ENCODE data around the gene NTSR2.

Gene NTSR2

GRCh38 chr2:11624893-11625292 lies 45.1 kb downstream of the NTSR2 start:
- peak; percentile 10 for DNase-seq

DNA sequence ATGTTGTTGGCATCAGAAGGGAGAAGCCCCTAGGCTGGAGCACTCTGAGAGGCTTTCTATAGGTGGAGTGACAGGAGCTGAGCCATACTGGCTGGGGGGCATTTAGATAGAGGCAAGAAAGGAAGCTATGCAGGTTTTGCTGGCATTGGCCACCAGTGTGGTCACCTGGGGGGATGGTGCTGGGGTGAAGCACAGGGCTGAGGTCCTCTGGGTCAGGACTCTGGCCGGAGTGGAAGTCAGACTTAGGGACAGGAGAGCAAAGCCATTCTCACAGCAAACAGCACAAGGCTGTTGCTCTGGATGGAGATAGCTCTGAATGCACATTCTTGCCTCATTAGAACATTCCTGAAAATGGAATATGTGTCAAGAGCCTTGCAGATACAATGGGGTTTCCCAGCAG lies 47.4 kb downstream of the NTSR2 start:
- no peak for DNase-seq

DNA sequence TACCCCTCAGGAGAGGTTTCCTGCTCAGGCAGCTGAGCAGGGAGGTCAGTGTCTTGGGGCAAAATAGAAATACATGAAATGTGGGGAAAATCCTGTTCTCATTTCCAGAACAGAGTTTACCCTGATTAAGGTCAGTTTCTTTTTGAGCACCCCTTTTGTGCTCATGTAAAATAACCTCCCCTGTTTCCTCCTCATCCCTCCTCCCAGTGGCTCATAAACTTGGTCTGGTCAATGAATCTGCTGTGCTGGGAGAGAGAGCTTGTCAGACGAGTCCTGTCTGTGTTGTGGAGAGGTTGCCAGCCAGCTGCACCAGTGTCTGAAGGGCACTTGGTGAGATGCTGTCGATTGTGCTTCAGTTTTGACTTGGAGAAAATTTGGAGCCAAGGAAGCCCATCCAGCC lies 48.6 kb downstream of the NTSR2 start:
- no peak for DNase-seq

- DNase-seq, result no peak
Measured at GRCh38 chr2:11618708-11619062, 51.3 kb downstream of the NTSR2 start.

GRCh38 chr2:11617984-11618707 lies 51.8 kb downstream of the NTSR2 start:
- DNase-seq, result no peak

DNA sequence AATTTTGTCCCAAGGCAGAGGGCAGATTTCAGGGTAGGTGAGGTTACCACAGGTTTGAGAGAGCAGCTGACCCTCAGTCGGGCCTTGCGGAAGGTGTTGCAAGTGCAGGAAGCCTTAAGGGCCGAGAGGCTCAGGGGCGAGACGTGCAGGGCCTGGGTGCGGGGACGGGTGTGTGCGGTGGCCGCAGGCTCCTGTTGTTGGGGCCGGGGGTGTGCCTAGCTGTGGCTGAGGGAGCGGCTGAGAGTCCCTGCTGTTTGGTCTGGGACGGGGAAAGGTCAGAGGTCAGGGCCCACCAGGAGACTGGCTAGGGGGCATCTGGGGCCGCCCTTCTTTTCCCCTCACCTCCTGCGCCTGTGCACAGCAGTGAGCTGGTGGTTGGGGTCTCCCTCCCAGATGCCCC lies 52.5 kb downstream of the NTSR2 start:
- DNase-seq, result no peak

- no peak for DNase-seq
Measured at GRCh38 chr2:11616851-11617415, 53.1 kb downstream of the NTSR2 start.

GRCh38 chr2:11616097-11616687 lies 53.8 kb downstream of the NTSR2 start:
- DNase-seq, result no peak

GRCh38 chr2:11615209-11615608 lies 54.8 kb downstream of the NTSR2 start:
- no peak for DNase-seq

- no peak for DNase-seq
Measured at GRCh38 chr2:11613297-11613696, 56.7 kb downstream of the NTSR2 start.

GRCh38 chr2:11612553-11613215 lies 57.3 kb downstream of the NTSR2 start:
- DNase-seq, result no peak

GRCh38 chr2:11611251-11611650 lies 58.7 kb downstream of the NTSR2 start:
- no peak for DNase-seq

DNA sequence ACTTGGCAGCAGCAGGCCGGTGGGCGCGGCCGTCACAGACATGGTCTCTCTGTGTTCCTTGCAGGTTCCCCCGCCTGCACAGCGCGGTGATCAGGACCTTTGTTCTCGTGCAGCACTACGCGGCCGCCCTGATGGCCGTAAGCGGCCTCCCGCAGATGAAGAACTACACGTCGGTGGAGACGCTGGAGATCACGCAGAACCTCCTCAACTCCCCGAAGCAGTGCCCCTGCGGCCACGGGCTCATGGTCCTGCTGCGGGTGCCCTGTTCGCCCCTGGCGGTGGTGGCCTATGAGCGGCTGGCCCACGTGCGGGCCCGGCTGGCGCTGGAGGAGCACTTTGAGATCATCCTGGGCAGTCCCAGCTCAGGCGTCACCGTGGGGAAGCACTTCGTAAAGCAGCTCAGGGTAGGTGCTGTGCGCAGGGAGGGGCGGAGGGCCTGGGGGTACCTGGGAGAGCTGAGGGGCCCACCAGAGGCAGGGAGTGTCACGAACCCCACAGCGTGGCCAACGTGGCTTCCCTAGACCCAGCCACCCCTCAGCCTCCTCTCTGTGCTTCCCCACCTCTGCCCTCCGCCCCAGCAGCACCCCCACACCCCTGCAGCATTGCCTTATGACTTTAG lies 59.3 kb downstream of the NTSR2 start:
- DNase-seq, result no peak

All from RPMI8226 (cell line).